DND-41 (cell line): ENCODE measurements around the gene MDH1.
"Not testable (repeated sequence)": the region's sequence is repeated elsewhere in the genome, so short reads cannot be mapped to it uniquely, and the experiment has no call there.

Experiments
- ATAC-seq: fragments of 200-7000 bp; cut with Tn5 transposase; 3 replicates; pipeline ENCODE4 v1.9.1; 2021; ENCODE audit warnings: low read depth; ENCODE audit not compliant: insufficient read depth
- DNase-seq: peaks from one replicate; pipeline ENCODE4 v3.0.0-alpha.2; 2020
- H2AFZ ChIP-seq: 2 replicates; pipeline ENCODE4 v1.6.0; 2012; ENCODE audit warnings: low read depth, low read length
- H3K27ac ChIP-seq: 2 replicates; pipeline ENCODE4 v1.5.1; 2012; ENCODE audit warnings: low read length, inconsistent platforms
- H3K27me3 ChIP-seq: fragments of 200-600 bp; sonication (generic); 2 replicates; pipeline ENCODE4 v1.6.0; 2012; ENCODE audit warnings: low read length, mild to moderate bottlenecking, inconsistent platforms; ENCODE audit not compliant: insufficient read depth, poor library complexity
- H3K36me3 ChIP-seq: 2 replicates; pipeline ENCODE4 v1.5.1; 2012; ENCODE audit warnings: low read length, inconsistent platforms; ENCODE audit not compliant: insufficient read depth
- H3K4me1 ChIP-seq: 2 replicates; pipeline ENCODE4 v1.5.1; 2012; ENCODE audit warnings: mild to moderate bottlenecking, low read length; ENCODE audit not compliant: insufficient read depth
- H3K4me2 ChIP-seq: 2 replicates; pipeline ENCODE4 v1.6.0; 2012; ENCODE audit warnings: mild to moderate bottlenecking, moderate library complexity, low read length, inconsistent platforms; ENCODE audit not compliant: insufficient read depth
- H3K4me3 ChIP-seq, 2 experiments: fragments of 200-600 bp in 1 of 2; shearing (Covaris generic) in 1 of 2; 2 replicates each; pipeline ENCODE4 v1.5.1; 2012 to 2016; ENCODE audit warnings: inconsistent platforms in 2 of 2, low read length in 2 of 2, mild to moderate bottlenecking in 2 of 2, low read depth in 1 of 2, moderate library complexity in 1 of 2
- H3K79me2 ChIP-seq: 2 replicates; pipeline ENCODE4 v1.6.0; 2012; ENCODE audit warnings: low read length, inconsistent platforms; ENCODE audit not compliant: insufficient read depth
- H3K9ac ChIP-seq: 2 replicates; pipeline ENCODE4 v1.6.0; 2012; ENCODE audit warnings: low read depth, mild to moderate bottlenecking, inconsistent platforms, low read length, moderate library complexity
- H3K9me3 ChIP-seq: 2 replicates; pipeline ENCODE4 v1.5.1; 2012; ENCODE audit warnings: low read length, moderate library complexity, mild to moderate bottlenecking, inconsistent platforms; ENCODE audit not compliant: insufficient read depth, severe bottlenecking
- H4K20me1 ChIP-seq: 2 replicates; pipeline ENCODE4 v1.6.0; 2012; ENCODE audit warnings: low read length; ENCODE audit not compliant: insufficient read depth
- CTCF ChIP-seq: IDR thresholded peaks from 2 replicates; pipeline ENCODE4 v1.5.1; 2012; ENCODE audit warnings: borderline replicate concordance, low read length, moderate library complexity, mild to moderate bottlenecking; ENCODE audit not compliant: poor library complexity, severe bottlenecking; ENCODE audit errors: extremely low read depth
- EZH2 ChIP-seq: IDR thresholded peaks from 3 replicates; pipeline ENCODE4 v1.6.1; 2012; ENCODE audit warnings: borderline replicate concordance, low read depth, mild to moderate bottlenecking, moderate library complexity, low read length, inconsistent platforms; ENCODE audit not compliant: severe bottlenecking

Gene MDH1

DNA sequence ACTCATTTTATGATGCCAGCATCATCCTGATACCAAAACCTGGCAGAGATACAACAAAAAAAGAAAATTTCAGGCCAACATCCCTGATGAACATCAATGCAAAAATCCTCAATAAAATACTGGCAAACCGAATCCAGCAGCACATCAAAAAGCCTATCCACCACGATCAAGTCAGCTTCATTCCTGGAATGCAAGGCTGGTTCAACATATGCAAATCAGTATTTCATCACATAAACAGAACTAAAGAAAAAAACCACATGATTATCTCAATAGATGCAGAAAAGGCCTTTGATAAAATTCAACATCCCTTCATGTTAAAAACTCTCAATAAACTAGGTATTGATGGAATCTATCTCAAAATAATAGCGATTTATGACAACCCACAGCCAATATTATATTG is 29.8 kb upstream of the MDH1 start:
- H3K36me3 ChIP-seq, ATAC-seq, H3K9ac ChIP-seq, DNase-seq, H3K9me3 ChIP-seq, H3K4me3 ChIP-seq, H3K27me3 ChIP-seq, H3K27ac ChIP-seq, H3K4me2 ChIP-seq, H3K79me2 ChIP-seq, H4K20me1 ChIP-seq, H3K4me1 ChIP-seq, H2AFZ ChIP-seq: not testable (repeated sequence)

GRCh38 chr2:63562751-63563150 is 26.0 kb upstream of the MDH1 start:
- no peaks in the 10 kb centered on the region for H4K20me1 ChIP-seq
- no peaks in the 10 kb centered on the region for H3K79me2 ChIP-seq
- no peak overlapping the region for H3K9ac ChIP-seq
- peaks cover 4% of the 10 kb centered on the region; the same call in 1 of the 2 replicates for H3K36me3 ChIP-seq
- H2AFZ ChIP-seq, result no peak overlapping the region
- no peak for TF ChIP-seq EZH2
- TF ChIP-seq CTCF, result no peak
- peaks cover 3% of the 10 kb centered on the region; the same call in 1 of the 2 replicates for H3K4me1 ChIP-seq
- DNase-seq (no peak), ATAC-seq (no peak)
- no peak overlapping the region for H3K4me2 ChIP-seq
- H3K9me3 ChIP-seq, result peaks cover 10% of the 10 kb centered on the region
- H3K4me3 ChIP-seq, result no peak overlapping the region
- no peak overlapping the region for H3K27ac ChIP-seq
- H3K27me3 ChIP-seq, result no peaks in the 10 kb centered on the region

GRCh38 chr2:63569740-63570139 is 19.0 kb upstream of the MDH1 start:
- TF ChIP-seq EZH2, result no peak
- TF ChIP-seq CTCF, result no peak
- H3K4me2 ChIP-seq, result no peak overlapping the region
- DNase-seq, result no peak
- no peak overlapping the region for H3K27ac ChIP-seq
- no peaks in the 10 kb centered on the region for H3K4me1 ChIP-seq
- H3K9me3 ChIP-seq, result peaks cover 17% of the 10 kb centered on the region
- no peak overlapping the region for H3K4me3 ChIP-seq
- H3K27me3 ChIP-seq, result no peaks in the 10 kb centered on the region
- H3K36me3 ChIP-seq, result no peaks in the 10 kb centered on the region
- no peak overlapping the region for H3K9ac ChIP-seq
- no peaks in the 10 kb centered on the region for H4K20me1 ChIP-seq
- ATAC-seq, result no peak
- peaks cover 6% of the 10 kb centered on the region; the same call in 1 of the 2 replicates for H3K79me2 ChIP-seq
- H2AFZ ChIP-seq, result no peak overlapping the region

- H4K20me1 ChIP-seq, result peaks cover 1% of the 10 kb centered on the region; the same call in 1 of the 2 replicates
- no peak overlapping the region for H3K4me2 ChIP-seq
- no peak overlapping the region for H3K27ac ChIP-seq
- H3K4me1 ChIP-seq, result no peaks in the 10 kb centered on the region
- no peak overlapping the region for H3K9ac ChIP-seq
- H3K9me3 ChIP-seq, result peaks cover 17% of the 10 kb centered on the region
- no peaks in the 10 kb centered on the region for H3K27me3 ChIP-seq
- TF ChIP-seq CTCF (no peak), EZH2 (no peak)
- no peaks in the 10 kb centered on the region for H3K36me3 ChIP-seq
- H3K4me3 ChIP-seq, result no peak overlapping the region
- DNase-seq, result no peak
- no peak overlapping the region for H2AFZ ChIP-seq
- no peak for ATAC-seq
- peaks cover 11% of the 10 kb centered on the region for H3K79me2 ChIP-seq
These were observed 17.5 kb upstream of the MDH1 start for GRCh38 chr2:63571291-63571690.
